GM18861 (cell line): Measurements from ENCODE around the gene AKAP9.
"Not testable (repeated sequence)": the region's sequence is repeated elsewhere in the genome, so short reads cannot be mapped to it uniquely, and the experiment has no call there.

Experiments
- ATAC-seq: cut with Tn5 transposase; IDR thresholded peaks from one replicate; pipeline ENCODE4 v1.9.1; 2021; ENCODE audit not compliant: unreplicated experiment

Gene AKAP9

GRCh38 chr7:92002720-92003119 lies 62.1 kb downstream of the AKAP9 start:
- no peak for ATAC-seq

- no peak for ATAC-seq
Measured at GRCh38 chr7:92006046-92006445, 65.4 kb downstream of the AKAP9 start.

GRCh38 chr7:92010215-92010614 lies 69.6 kb downstream of the AKAP9 start:
- no peak for ATAC-seq

- no peak for ATAC-seq
Measured at GRCh38 chr7:92013611-92014010, 72.9 kb downstream of the AKAP9 start.

GRCh38 chr7:92020636-92021035 lies 80.0 kb downstream of the AKAP9 start:
- ATAC-seq: no peak

- ATAC-seq: no peak
Measured at GRCh38 chr7:92025260-92025659, 84.6 kb downstream of the AKAP9 start.

GRCh38 chr7:92026635-92027034 lies 86.0 kb downstream of the AKAP9 start:
- not testable (repeated sequence) for ATAC-seq

GRCh38 chr7:92027128-92027527 lies 86.5 kb downstream of the AKAP9 start:
- ATAC-seq: not testable (repeated sequence)

- no peak for ATAC-seq
Measured at GRCh38 chr7:92028226-92028625, 87.6 kb downstream of the AKAP9 start.

GRCh38 chr7:92028686-92029085 lies 88.0 kb downstream of the AKAP9 start:
- ATAC-seq: no peak

GRCh38 chr7:92034116-92034515 lies 93.5 kb downstream of the AKAP9 start:
- no peak for ATAC-seq

- no peak for ATAC-seq
Measured at GRCh38 chr7:92035576-92035975, 94.9 kb downstream of the AKAP9 start.

GRCh38 chr7:92039900-92040299 lies 99.2 kb downstream of the AKAP9 start:
- ATAC-seq: no peak

GRCh38 chr7:92042056-92042737 lies 101.5 kb downstream of the AKAP9 start:
- ATAC-seq: no peak

GRCh38 chr7:92043098-92043497 lies 102.4 kb downstream of the AKAP9 start:
- ATAC-seq: no peak

- ATAC-seq: no peak
Measured at GRCh38 chr7:92043637-92044036, 103.0 kb downstream of the AKAP9 start.

- ATAC-seq: no peak
Measured at GRCh38 chr7:92044148-92044547, 103.5 kb downstream of the AKAP9 start.

GRCh38 chr7:92044940-92045339 lies 104.3 kb downstream of the AKAP9 start:
- no peak for ATAC-seq

GRCh38 chr7:92051655-92052054 lies 111.0 kb downstream of the AKAP9 start:
- no peak for ATAC-seq

- ATAC-seq: no peak
Measured at GRCh38 chr7:92052159-92052558, 111.5 kb downstream of the AKAP9 start.

GRCh38 chr7:92052684-92053083 lies 112.0 kb downstream of the AKAP9 start:
- no peak for ATAC-seq

- ATAC-seq: no peak
Measured at GRCh38 chr7:92053312-92053711, 112.7 kb downstream of the AKAP9 start.

GRCh38 chr7:92056286-92056685 lies 115.6 kb downstream of the AKAP9 start:
- no peak for ATAC-seq
